Hepatocyte (in vitro differentiated cells): Measurements from ENCODE around the gene BAG3. TPM values are rescaled to one million over a fixed set of nuclear protein-coding genes. Genes with fewer than 3 reads are reported as not detected.

Source experiments
- DNase-seq: peaks from one replicate; pipeline ENCODE4 v3.0.0-alpha.2; 2016; ENCODE audit warnings: low spot score
- H2AFZ ChIP-seq: fragments of 200-600 bp; sonication (generic); 2 replicates; pipeline ENCODE4 v1.6.0; 2016; ENCODE audit warnings: antibody characterized with exemption, mild to moderate bottlenecking
- H3K27ac ChIP-seq: fragments of 200-600 bp; sonication (generic); 2 replicates; pipeline ENCODE4 v1.5.1; 2016; ENCODE audit warnings: mild to moderate bottlenecking
- H3K27me3 ChIP-seq: fragments of 200-600 bp; sonication (generic); 2 replicates; pipeline ENCODE4 v1.6.1; 2016
- H3K36me3 ChIP-seq: fragments of 200-600 bp; sonication (generic); replicated peaks from 2 replicates; pipeline ENCODE4 v1.5.1; 2016; ENCODE audit warnings: low read depth; ENCODE audit not compliant: insufficient read depth
- H3K4me1 ChIP-seq: fragments of 200-600 bp; sonication (generic); 2 replicates; pipeline ENCODE4 v1.5.1; 2016; ENCODE audit warnings: mild to moderate bottlenecking, moderate library complexity; ENCODE audit not compliant: insufficient read depth
- H3K4me2 ChIP-seq: fragments of 200-600 bp; sonication (generic); 2 replicates; pipeline ENCODE4 v1.6.0; 2016
- H3K4me3 ChIP-seq: fragments of 200-600 bp; sonication (generic); 2 replicates; pipeline ENCODE4 v1.5.1; 2016; ENCODE audit warnings: mild to moderate bottlenecking
- H3K79me2 ChIP-seq: fragments of 200-600 bp; sonication (generic); 2 replicates; pipeline ENCODE4 v1.6.0; 2017; ENCODE audit warnings: mild to moderate bottlenecking
- H3K9me2 ChIP-seq: fragments of 200-600 bp; sonication (generic); replicated peaks from 2 replicates; pipeline ENCODE4 v1.6.0; 2017; ENCODE audit warnings: mild to moderate bottlenecking; ENCODE audit not compliant: insufficient read depth
- H3K9me3 ChIP-seq: fragments of 200-600 bp; sonication (generic); 2 replicates; pipeline ENCODE4 v1.5.1; 2016; ENCODE audit warnings: low read depth, mild to moderate bottlenecking
- H4K20me1 ChIP-seq: fragments of 200-600 bp; sonication (generic); 2 replicates; pipeline ENCODE4 v1.6.0; 2016; ENCODE audit warnings: mild to moderate bottlenecking; ENCODE audit not compliant: insufficient read depth, poor library complexity, severe bottlenecking
- EZH2 ChIP-seq: fragments of 200-600 bp; sonication (generic); IDR thresholded peaks from 2 replicates; pipeline ENCODE4 v1.6.1; 2016; ENCODE audit warnings: antibody characterized with exemption, mild to moderate bottlenecking, borderline replicate concordance
- EZH2phosphoT487 ChIP-seq: fragments of 200-600 bp; sonication (generic); IDR thresholded peaks from one replicate; pipeline ENCODE4 v1.6.1; 2018; ENCODE audit warnings: antibody characterized with exemption, mild to moderate bottlenecking, low read depth, moderate library complexity; ENCODE audit not compliant: unreplicated experiment, severe bottlenecking
- WGBS: methylation state at CpG from one replicate; pipeline ENCODE4 v1.1.6; 2016; ENCODE audit warnings: low lambda C conversion rate; ENCODE audit errors: missing lambda C conversion rate; 5-methylcytosine and 5-hydroxymethylcytosine counted together
- polyA plus RNA-seq: library from polyadenylated mRNA; unstranded; fragments of >200 nt; fragmentation: Nextera tagmentation; extraction: Ambion mirVana; gene quantifications from 2 replicates; pipeline ENCODE4 v1.2.1, GENCODE V29; 2016
- total RNA-seq: library from RNA; depleted of rRNA; stranded (reverse); fragments of >200 nt; gene quantifications from 2 replicates; pipeline ENCODE4 v1.2.3, GENCODE V29; 2014
- TF ChIP-seq, protein P1 (sequence below): fragments of 200-600 bp; sonication (generic); IDR thresholded peaks from 2 replicates; pipeline ENCODE4 v1.5.1; 2016; ENCODE audit warnings: antibody characterized with exemption, mild to moderate bottlenecking; ENCODE audit not compliant: poor library complexity

The BAG3 gene
- total and polyA plus RNA-seq, 2 experiments from 2014 or later, result 18.2 to 67.1 TPM

DNA sequence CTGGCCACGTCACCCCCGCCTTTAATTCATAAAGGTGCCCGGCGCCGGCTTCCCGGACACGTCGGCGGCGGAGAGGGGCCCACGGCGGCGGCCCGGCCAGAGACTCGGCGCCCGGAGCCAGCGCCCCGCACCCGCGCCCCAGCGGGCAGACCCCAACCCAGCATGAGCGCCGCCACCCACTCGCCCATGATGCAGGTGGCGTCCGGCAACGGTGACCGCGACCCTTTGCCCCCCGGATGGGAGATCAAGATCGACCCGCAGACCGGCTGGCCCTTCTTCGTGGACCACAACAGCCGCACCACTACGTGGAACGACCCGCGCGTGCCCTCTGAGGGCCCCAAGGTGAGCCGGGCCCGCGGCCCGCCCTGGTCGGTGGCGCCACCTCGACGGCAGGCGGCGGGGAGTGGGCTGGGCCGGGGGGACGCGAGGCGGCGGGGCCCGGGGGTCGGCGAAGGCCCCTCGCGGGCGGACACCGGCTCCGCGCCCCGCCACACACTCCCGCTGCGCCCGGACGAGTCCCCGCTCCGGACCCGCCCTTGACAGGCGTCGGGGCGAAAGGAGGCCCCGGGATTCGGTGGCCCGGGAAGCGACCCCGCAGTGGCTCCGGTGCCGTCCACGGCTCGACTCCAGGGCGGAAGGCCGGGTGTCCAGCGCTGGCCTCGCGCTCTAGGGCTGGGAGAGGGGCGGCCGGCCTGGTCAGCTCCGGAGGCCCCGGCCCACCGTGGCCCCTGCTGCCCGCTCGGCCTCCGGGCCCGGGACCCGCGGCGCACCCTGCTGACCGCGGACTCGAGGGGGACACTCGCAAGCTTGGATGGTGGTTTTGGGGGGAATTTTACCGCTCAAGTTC is 557 bp downstream of the BAG3 start:
- Histone ChIP-seq H3K9me2 (no peaks in the 10 kb centered on the region), H3K27ac (peak overlapping the region; percentile 96), H4K20me1 (peaks cover 33% of the 10 kb centered on the region), H3K79me2 (peaks cover 52% of the 10 kb centered on the region), H3K4me2 (peak overlapping the region; percentile 75), H3K36me3 (no peaks in the 10 kb centered on the region), H3K4me3 (peak overlapping the region; percentile 59), H3K4me1 (no peaks in the 10 kb centered on the region), H3K9me3 (no peaks in the 10 kb centered on the region), H2AFZ (peak overlapping the region; percentile 50), H3K27me3 (no peaks in the 10 kb centered on the region)
- 1% methylated on average over 40 of the region's 107 CpGs for WGBS
- peak; percentile 56 for DNase-seq
- no peak for TF ChIP-seq EZH2
- no peak for TF ChIP-seq EZH2phosphoT487
- TF ChIP-seq, protein P1, sequence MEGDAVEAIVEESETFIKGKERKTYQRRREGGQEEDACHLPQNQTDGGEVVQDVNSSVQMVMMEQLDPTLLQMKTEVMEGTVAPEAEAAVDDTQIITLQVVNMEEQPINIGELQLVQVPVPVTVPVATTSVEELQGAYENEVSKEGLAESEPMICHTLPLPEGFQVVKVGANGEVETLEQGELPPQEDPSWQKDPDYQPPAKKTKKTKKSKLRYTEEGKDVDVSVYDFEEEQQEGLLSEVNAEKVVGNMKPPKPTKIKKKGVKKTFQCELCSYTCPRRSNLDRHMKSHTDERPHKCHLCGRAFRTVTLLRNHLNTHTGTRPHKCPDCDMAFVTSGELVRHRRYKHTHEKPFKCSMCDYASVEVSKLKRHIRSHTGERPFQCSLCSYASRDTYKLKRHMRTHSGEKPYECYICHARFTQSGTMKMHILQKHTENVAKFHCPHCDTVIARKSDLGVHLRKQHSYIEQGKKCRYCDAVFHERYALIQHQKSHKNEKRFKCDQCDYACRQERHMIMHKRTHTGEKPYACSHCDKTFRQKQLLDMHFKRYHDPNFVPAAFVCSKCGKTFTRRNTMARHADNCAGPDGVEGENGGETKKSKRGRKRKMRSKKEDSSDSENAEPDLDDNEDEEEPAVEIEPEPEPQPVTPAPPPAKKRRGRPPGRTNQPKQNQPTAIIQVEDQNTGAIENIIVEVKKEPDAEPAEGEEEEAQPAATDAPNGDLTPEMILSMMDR, result no peak

DNA sequence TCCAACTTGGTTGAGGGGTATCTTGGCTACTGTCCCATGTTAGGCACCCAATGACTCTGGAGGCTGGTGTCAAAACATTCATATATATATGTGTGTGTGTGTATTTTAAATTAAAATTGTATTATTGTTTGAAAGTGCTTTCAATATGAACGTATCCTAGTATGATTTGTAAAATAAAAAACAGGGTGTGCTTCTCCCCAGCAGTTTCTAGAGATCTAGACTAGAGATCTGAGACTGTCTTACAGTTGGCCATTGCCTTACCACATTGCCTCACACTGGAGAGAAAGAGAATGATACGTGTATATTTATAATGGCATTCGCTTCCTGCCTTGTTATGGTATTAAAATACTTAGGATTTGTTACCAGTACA is 1.2 kb downstream of the BAG3 start:
- WGBS, result 6% methylated on average over 3 of the region's 3 CpGs
- Histone ChIP-seq H2AFZ (peak overlapping the region; percentile 50), H3K9me3 (no peaks in the 10 kb centered on the region), H3K9me2 (no peaks in the 10 kb centered on the region), H4K20me1 (peaks cover 39% of the 10 kb centered on the region), H3K79me2 (peaks cover 58% of the 10 kb centered on the region), H3K27me3 (no peaks in the 10 kb centered on the region), H3K4me2 (peak overlapping the region; percentile 75), H3K27ac (peak overlapping the region; percentile 96), H3K36me3 (no peaks in the 10 kb centered on the region), H3K4me3 (peak overlapping the region; percentile 59), H3K4me1 (peaks cover 5% of the 10 kb centered on the region)
- peak; percentile 66 for DNase-seq
- TF ChIP-seq, protein P1, result peak; percentile 45
- TF ChIP-seq EZH2phosphoT487, result no peak

DNA sequence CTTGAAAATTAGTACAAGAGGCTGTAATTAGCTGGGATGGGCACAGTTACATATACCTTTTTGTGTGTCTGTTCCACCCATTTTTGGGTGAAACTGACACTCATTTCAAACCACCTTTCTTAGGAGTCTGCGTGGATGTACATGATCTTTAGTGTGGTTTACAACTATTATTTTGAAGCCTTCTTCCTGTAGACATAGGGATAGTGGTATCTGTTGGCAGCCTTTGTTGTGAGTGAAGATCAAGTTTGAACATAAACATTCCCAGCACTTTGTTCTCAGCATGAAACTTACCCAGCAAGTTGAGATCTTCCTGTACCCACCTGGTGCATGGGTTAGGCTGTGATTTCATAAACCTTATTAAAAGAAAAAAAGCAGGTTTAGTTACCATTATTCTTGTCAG is 2.0 kb downstream of the BAG3 start:
- no peak for DNase-seq
- Histone ChIP-seq H3K79me2 (peaks cover 64% of the 10 kb centered on the region), H3K4me1 (peaks cover 14% of the 10 kb centered on the region), H2AFZ (no peak overlapping the region), H3K4me2 (peak overlapping the region; percentile 75), H4K20me1 (peaks cover 47% of the 10 kb centered on the region), H3K27me3 (no peaks in the 10 kb centered on the region), H3K9me3 (no peaks in the 10 kb centered on the region), H3K9me2 (no peaks in the 10 kb centered on the region), H3K36me3 (no peaks in the 10 kb centered on the region), H3K4me3 (peak overlapping the region; percentile 59), H3K27ac (peak overlapping the region; percentile 96)
- 52% methylated on average over 1 of the region's 1 CpG for WGBS
- TF ChIP-seq EZH2 (no peak), EZH2phosphoT487 (no peak)
- TF ChIP-seq, protein P1, result no peak
